ENCODE data around the gene SFMBT2. TPM values are rescaled to one million over a fixed set of nuclear protein-coding genes. Genes with fewer than 3 reads are reported as not detected.

SFMBT2 gene
- polyA plus RNA-seq, 2 of the 4 experiments (the other 2 are of a cell fraction), result 9.6 to 10.2 TPM

DNA sequence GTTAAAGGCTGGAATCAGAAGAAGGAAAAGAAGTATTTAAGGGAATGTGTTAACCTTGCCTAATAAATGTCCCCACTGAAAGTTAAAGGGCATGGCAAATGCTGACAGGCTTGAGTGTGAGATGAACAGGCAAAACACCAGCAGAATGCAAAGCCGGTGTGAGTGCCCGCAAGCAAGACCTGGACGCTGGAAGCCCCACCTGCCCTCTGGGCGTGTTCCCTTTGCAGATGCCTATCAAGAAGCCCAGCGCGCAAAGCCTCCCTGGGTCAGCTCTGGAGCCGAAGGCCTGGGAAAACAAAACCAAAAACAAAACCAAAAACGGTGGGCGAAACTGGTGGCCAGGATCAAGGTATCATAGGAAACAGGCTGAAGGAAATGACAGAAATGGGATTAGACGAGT is 200.3 kb downstream of the SFMBT2 start:
- 91% methylated on average over 10 of the region's 10 CpGs for WGBS (ENCODE audit: missing lambda C conversion rate)

DNA sequence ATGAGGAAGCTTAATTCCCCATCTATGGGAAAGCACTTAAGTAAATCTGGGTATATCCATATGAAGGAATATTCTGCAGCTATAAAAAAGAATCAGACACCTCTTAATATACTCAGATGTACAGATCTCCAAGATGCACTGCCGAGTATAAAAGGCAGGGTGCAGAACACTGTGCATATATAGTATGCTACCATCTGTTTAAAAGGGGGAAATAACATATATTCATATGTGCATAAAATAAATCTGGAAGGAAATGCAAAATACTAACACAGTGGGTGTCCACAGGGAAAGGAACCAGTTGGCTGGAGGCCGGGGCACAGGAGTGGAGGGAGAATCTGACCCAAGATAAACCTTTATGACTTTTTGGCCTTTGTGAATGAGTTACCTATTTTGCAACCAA is 201.4 kb downstream of the SFMBT2 start:
- no peak for TF ChIP-seq ZC3H11A (IDR thresholded peaks at IDR 0.05)
- TF ChIP-seq RARB (CRISPR knock-in tag; IDR thresholded peaks at IDR 0.05), result no peak
- no peak for TF ChIP-seq JUN (IDR thresholded peaks at IDR 0.05)
- no peak for TF ChIP-seq HOXA7 (CRISPR knock-in tag; IDR thresholded peaks at IDR 0.05)
- DNase-seq (ENCODE audit: low read depth in 1 of 2, low spot score in 1 of 2) (no peak), FAIRE-seq (no peak), ATAC-seq (no peak)
- WGBS (ENCODE audit: missing lambda C conversion rate), result 93% methylated on average over 2 of the region's 2 CpGs
- ChIA-PET POLR2A (no interaction called here), CTCF (interaction anchor here (1.8 kb wide), 1 partner anchor 9 kb away, joined by 4 read pairs; no protein-coding TSS in a partner anchor)
- H3K27ac ChIP-seq, result no peak overlapping the region
- no peaks in the 10 kb centered on the region for H3K9me3 ChIP-seq
- H3K4me2 ChIP-seq, result no peak overlapping the region
- H3K4me1 ChIP-seq, result no peaks in the 10 kb centered on the region
- H3K4me3 ChIP-seq, result no peak overlapping the region

More for the DNA sequence above, 200.3 kb downstream of the SFMBT2 start:
- TF ChIP-seq ZC3H11A (IDR thresholded peaks at IDR 0.05) (no peak), POLR2A (IDR thresholded peaks at IDR 0.05; ENCODE audit: low read length) (no peak), RNF2 (IDR thresholded peaks at IDR 0.05; ENCODE audit: borderline replicate concordance, low read depth) (no peak), HOXA7 (CRISPR knock-in tag; IDR thresholded peaks at IDR 0.05) (no peak), EHF (CRISPR knock-in tag; IDR thresholded peaks at IDR 0.05) (no peak), NPAS2 (CRISPR knock-in tag; IDR thresholded peaks at IDR 0.05; ENCODE audit: borderline replicate concordance) (no peak), HES2 (IDR thresholded peaks at IDR 0.05) (no peak), SREBF2 (IDR thresholded peaks at IDR 0.05) (no peak)
- Histone ChIP-seq H3K4me2 (no peak overlapping the region), H3K27ac (no peak overlapping the region), H3K4me3 (no peak overlapping the region), H3K4me1 (no peaks in the 10 kb centered on the region), H3K9me3 (no peaks in the 10 kb centered on the region)
- ChIA-PET CTCF (interaction anchor here (0.9 kb wide), 1 partner anchor 80 kb away, joined by 3 read pairs; no protein-coding TSS in a partner anchor), POLR2A (no interaction called here)
- FAIRE-seq (no peak), ATAC-seq (no peak), DNase-seq (ENCODE audit: low read depth in 1 of 2, low spot score in 1 of 2) (no peak)

GRCh38 chr10:7206412-7207100 is 204.3 kb downstream of the SFMBT2 start:
- H3K9me3 ChIP-seq, result no peaks in the 10 kb centered on the region
- TF ChIP-seq CBX2 (IDR thresholded peaks at IDR 0.05; ENCODE audit: borderline replicate concordance, low read depth) (no peak), JUNB (IDR thresholded peaks at IDR 0.05) (no peak), HOXB5 (CRISPR knock-in tag; IDR thresholded peaks at IDR 0.05) (no peak), RARB (CRISPR knock-in tag; IDR thresholded peaks at IDR 0.05) (no peak), NPAS2 (CRISPR knock-in tag; IDR thresholded peaks at IDR 0.05; ENCODE audit: borderline replicate concordance) (no peak), PHF8 (IDR thresholded peaks at IDR 0.05; ENCODE audit: borderline replicate concordance, low read depth) (no peak), ZFP36 (IDR thresholded peaks at IDR 0.05; ENCODE audit: borderline replicate concordance, partially characterized antibody) (no peak), NR3C1 (IDR thresholded peaks at IDR 0.05) (no peak), ATOH8 (CRISPR knock-in tag; IDR thresholded peaks at IDR 0.05; ENCODE audit: low read depth) (no peak)
- ChIA-PET CTCF (no interaction called here), POLR2A (no interaction called here)
- 85% methylated on average over 6 of the region's 6 CpGs for WGBS (ENCODE audit: missing lambda C conversion rate)
- H3K4me1 ChIP-seq, result peaks cover 3% of the 10 kb centered on the region; the same call in 1 of the 3 replicates
- no peak overlapping the region for H3K27ac ChIP-seq
- no peak for DNase-seq (ENCODE audit: low read depth in 1 of 2, low spot score in 1 of 2)
- ATAC-seq, result no peak
- no peak overlapping the region for H3K4me2 ChIP-seq
- H3K4me3 ChIP-seq, result no peak overlapping the region
- FAIRE-seq, result no peak

DNA sequence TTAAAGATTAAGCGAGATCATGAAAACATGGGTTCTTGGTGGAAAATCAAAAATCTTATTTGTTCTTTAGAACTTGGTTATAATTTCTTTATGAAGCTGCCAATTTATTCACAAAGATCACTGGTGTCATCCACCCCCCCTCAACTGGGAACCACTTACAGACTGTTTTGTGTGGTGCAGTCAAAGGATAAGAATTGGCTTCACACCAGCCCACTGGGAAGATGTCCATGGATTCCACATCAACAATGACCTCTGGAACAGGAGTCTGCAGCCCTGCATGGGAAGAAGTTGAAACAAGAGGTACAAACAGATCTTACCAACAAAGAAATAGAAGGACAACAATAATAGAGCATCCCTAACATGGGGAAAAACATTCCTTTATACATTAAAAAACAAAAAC is 205.2 kb downstream of the SFMBT2 start:
- CTCF ChIA-PET, result no interaction called here
- 97% methylated on average over 1 of the region's 1 CpG for WGBS (ENCODE audit: missing lambda C conversion rate)
- POLR2A ChIA-PET, result no interaction called here
- Histone ChIP-seq H3K4me1 (peaks cover 3% of the 10 kb centered on the region; the same call in 1 of the 3 replicates), H3K27ac (no peak overlapping the region), H3K4me2 (no peak overlapping the region), H3K4me3 (no peak overlapping the region), H3K9me3 (no peaks in the 10 kb centered on the region)
- ATAC-seq (no peak), FAIRE-seq (no peak), DNase-seq (ENCODE audit: low read depth in 1 of 2, low spot score in 1 of 2) (no peak)
- TF ChIP-seq ZC3H11A (IDR thresholded peaks at IDR 0.05), result no peak
- TF ChIP-seq FOSL2 (IDR thresholded peaks at IDR 0.05), result no peak
- no peak for TF ChIP-seq FOSL2 (CRISPR knock-in tag; IDR thresholded peaks at IDR 0.05)
- TF ChIP-seq NPAS2 (CRISPR knock-in tag; IDR thresholded peaks at IDR 0.05; ENCODE audit: borderline replicate concordance), result no peak
- TF ChIP-seq MAZ (IDR thresholded peaks at IDR 0.05; ENCODE audit: borderline replicate concordance, low read depth, low read length), result no peak
- TF ChIP-seq PHF8 (IDR thresholded peaks at IDR 0.05; ENCODE audit: borderline replicate concordance, low read depth), result no peak
- no peak for TF ChIP-seq FOXS1 (CRISPR knock-in tag; IDR thresholded peaks at IDR 0.05)
- TF ChIP-seq, protein P1, sequence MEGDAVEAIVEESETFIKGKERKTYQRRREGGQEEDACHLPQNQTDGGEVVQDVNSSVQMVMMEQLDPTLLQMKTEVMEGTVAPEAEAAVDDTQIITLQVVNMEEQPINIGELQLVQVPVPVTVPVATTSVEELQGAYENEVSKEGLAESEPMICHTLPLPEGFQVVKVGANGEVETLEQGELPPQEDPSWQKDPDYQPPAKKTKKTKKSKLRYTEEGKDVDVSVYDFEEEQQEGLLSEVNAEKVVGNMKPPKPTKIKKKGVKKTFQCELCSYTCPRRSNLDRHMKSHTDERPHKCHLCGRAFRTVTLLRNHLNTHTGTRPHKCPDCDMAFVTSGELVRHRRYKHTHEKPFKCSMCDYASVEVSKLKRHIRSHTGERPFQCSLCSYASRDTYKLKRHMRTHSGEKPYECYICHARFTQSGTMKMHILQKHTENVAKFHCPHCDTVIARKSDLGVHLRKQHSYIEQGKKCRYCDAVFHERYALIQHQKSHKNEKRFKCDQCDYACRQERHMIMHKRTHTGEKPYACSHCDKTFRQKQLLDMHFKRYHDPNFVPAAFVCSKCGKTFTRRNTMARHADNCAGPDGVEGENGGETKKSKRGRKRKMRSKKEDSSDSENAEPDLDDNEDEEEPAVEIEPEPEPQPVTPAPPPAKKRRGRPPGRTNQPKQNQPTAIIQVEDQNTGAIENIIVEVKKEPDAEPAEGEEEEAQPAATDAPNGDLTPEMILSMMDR (IDR thresholded peaks at IDR 0.05), result no peak
- TF ChIP-seq ZNF302 (CRISPR knock-in tag; IDR thresholded peaks at IDR 0.05), result no peak
- TF ChIP-seq KDM1A (IDR thresholded peaks at IDR 0.05; ENCODE audit: low read depth), result no peak
- TF ChIP-seq, protein P2, sequence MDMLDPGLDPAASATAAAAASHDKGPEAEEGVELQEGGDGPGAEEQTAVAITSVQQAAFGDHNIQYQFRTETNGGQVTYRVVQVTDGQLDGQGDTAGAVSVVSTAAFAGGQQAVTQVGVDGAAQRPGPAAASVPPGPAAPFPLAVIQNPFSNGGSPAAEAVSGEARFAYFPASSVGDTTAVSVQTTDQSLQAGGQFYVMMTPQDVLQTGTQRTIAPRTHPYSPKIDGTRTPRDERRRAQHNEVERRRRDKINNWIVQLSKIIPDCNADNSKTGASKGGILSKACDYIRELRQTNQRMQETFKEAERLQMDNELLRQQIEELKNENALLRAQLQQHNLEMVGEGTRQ (IDR thresholded peaks at IDR 0.05), result no peak
- no peak for TF ChIP-seq CHD4 (IDR thresholded peaks at IDR 0.05; ENCODE audit: borderline replicate concordance)
- TF ChIP-seq, protein P3, sequence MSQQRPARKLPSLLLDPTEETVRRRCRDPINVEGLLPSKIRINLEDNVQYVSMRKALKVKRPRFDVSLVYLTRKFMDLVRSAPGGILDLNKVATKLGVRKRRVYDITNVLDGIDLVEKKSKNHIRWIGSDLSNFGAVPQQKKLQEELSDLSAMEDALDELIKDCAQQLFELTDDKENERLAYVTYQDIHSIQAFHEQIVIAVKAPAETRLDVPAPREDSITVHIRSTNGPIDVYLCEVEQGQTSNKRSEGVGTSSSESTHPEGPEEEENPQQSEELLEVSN (IDR thresholded peaks at IDR 0.05; ENCODE audit: borderline replicate concordance, low read depth), result no peak
